A549 (cell line): Measurements from ENCODE around the gene CELF3.

Experiments used
- CEBPB ChIP-seq, 2 experiments: fragments of >200 bp in 1 of 2; sonication (Bioruptor Twin) in 1 of 2; formaldehyde crosslinking in 1 of 2; IDR thresholded peaks; 2 replicates each; pipeline ENCODE4 v1.6.1; 2012 to 2016
- CTCF ChIP-seq: fragments of >200 bp; sonication (Bioruptor Twin); formaldehyde crosslinking; IDR thresholded peaks from 3 replicates; pipeline ENCODE4 v1.5.1; 2016
- ELK1 ChIP-seq: fragments of 150-350 bp; IDR thresholded peaks from 2 replicates; pipeline ENCODE4 v1.6.1; 2014; ENCODE audit warnings: low read depth, mild to moderate bottlenecking, low read length
- EP300 ChIP-seq, 2 experiments: fragments of >200 bp; sonication (Bioruptor Twin); formaldehyde crosslinking; IDR thresholded peaks; 2 replicates in 1 of 2; 3 replicates in 1 of 2; pipeline ENCODE4 v1.6.1; 2016 to 2017
- ESRRA ChIP-seq: fragments of 150-350 bp; IDR thresholded peaks from 2 replicates; pipeline ENCODE4 v1.6.1; 2014; ENCODE audit warnings: mild to moderate bottlenecking, low read length, borderline replicate concordance
- FOSL2 ChIP-seq, 2 experiments: fragments of 450-650 bp in 1 of 2; fragments of >200 bp in 1 of 2; sonication (Bioruptor Twin) in 1 of 2; formaldehyde crosslinking; IDR thresholded peaks; 2 replicates each; pipeline versions ENCODE4 v1.5.0 to v1.6.1; 2016 to 2020; ENCODE audit warnings: mild to moderate bottlenecking in 1 of 2, moderate library complexity in 1 of 2
- FOXS1 ChIP-seq: fragments of 250-450 bp; sonication (Bioruptor Pico); IDR thresholded peaks from 2 replicates; pipeline ENCODE4 v1.5.0; 2020; ENCODE audit warnings: mild to moderate bottlenecking, moderate library complexity
- JUN ChIP-seq, 2 experiments: fragments of >200 bp; sonication (Bioruptor Twin); formaldehyde crosslinking; IDR thresholded peaks; 2 replicates in 1 of 2; 3 replicates in 1 of 2; pipeline ENCODE4 v1.6.1; 2016 to 2017
- MAFK ChIP-seq: fragments of 450-650 bp; IDR thresholded peaks from 2 replicates; pipeline ENCODE4 v1.6.1; 2014; ENCODE audit not compliant: partially characterized antibody
- MAX ChIP-seq: IDR thresholded peaks from 2 replicates; pipeline ENCODE4 v1.6.1; 2012
- POLR2A ChIP-seq: IDR thresholded peaks from 2 replicates; pipeline ENCODE4 v1.6.1; 2012; ENCODE audit warnings: mild to moderate bottlenecking, low read length
- TP53 ChIP-seq: fragments of 250-450 bp; sonication (Bioruptor Pico); IDR thresholded peaks from 2 replicates; pipeline ENCODE4 v1.5.0; 2021; ENCODE audit warnings: mild to moderate bottlenecking, moderate library complexity
- ZC3H11A ChIP-seq: fragments of 450-650 bp; IDR thresholded peaks from 2 replicates; pipeline ENCODE4 v1.6.1; 2014; ENCODE audit warnings: antibody characterized with exemption, mild to moderate bottlenecking

- TF ChIP-seq CTCF (no peak), FOXS1 (CRISPR knock-in tag) (no peak), ZC3H11A (no peak), EP300 (IDR thresholded peaks at IDR 0.05) (no peak), POLR2A (no peak), JUN (IDR thresholded peaks at IDR 0.05) (no peak), MAFK (no peak), CEBPB (IDR thresholded peaks at IDR 0.05) (no peak), ELK1 (no peak), MAX (no peak), ESRRA (no peak), FOSL2 (IDR thresholded peaks at IDR 0.05) (no peak), FOSL2 (CRISPR knock-in tag; IDR thresholded peaks at IDR 0.05) (no peak), TP53 (CRISPR knock-in tag) (no peak)
Measured at GRCh38 chr1:151689494-151689893, 27.1 kb downstream of the CELF3 start.
